SU-DHL-6 (cell line): ENCODE measurements around the gene HEXB.

Experiments
- H2AFZ ChIP-seq: fragments of 200-600 bp; sonication (generic); 2 replicates; pipeline ENCODE4 v1.6.1; 2014; ENCODE audit warnings: low read depth, mild to moderate bottlenecking, moderate library complexity, mixed read lengths, antibody characterized with exemption, low read length; ENCODE audit not compliant: severe bottlenecking
- H3F3A ChIP-seq: fragments of 200-600 bp; shearing (Covaris generic); 2 replicates; pipeline ENCODE4 v1.6.0; 2016; ENCODE audit warnings: antibody characterized with exemption, mild to moderate bottlenecking; ENCODE audit not compliant: insufficient read depth
- H3K27ac ChIP-seq: fragments of 200-600 bp; sonication (generic); 2 replicates; pipeline ENCODE4 v1.5.1; 2016; ENCODE audit warnings: low read depth, mild to moderate bottlenecking, low read length, moderate library complexity, mixed read lengths
- H3K27me3 ChIP-seq: fragments of 200-600 bp; sonication (generic), shearing (Covaris generic); 2 replicates; pipeline ENCODE4 v1.6.0; 2014; ENCODE audit warnings: mild to moderate bottlenecking, low read length
- H3K36me3 ChIP-seq: fragments of 200-600 bp; sonication (generic); 2 replicates; pipeline ENCODE4 v1.6.1; 2014; ENCODE audit warnings: mild to moderate bottlenecking, low read length, mixed read lengths
- H3K4me2 ChIP-seq: fragments of 300-600, 200-600 bp; shearing (Covaris generic), sonication (generic); 2 replicates; pipeline ENCODE4 v1.6.0; 2014; ENCODE audit warnings: low read length, low read depth, mild to moderate bottlenecking; ENCODE audit not compliant: poor library complexity, severe bottlenecking
- H3K4me3 ChIP-seq: fragments of 200-600 bp; sonication (generic); 2 replicates; pipeline ENCODE4 v1.5.1; 2014; ENCODE audit warnings: antibody characterized with exemption, low read length, mild to moderate bottlenecking, mixed read lengths; ENCODE audit not compliant: insufficient read depth, poor library complexity, severe bottlenecking
- H3K79me2 ChIP-seq: fragments of 200-600 bp; sonication (generic); 2 replicates; pipeline ENCODE4 v1.6.1; 2014; ENCODE audit warnings: mild to moderate bottlenecking, low read length, moderate library complexity; ENCODE audit not compliant: insufficient read depth
- H3K9ac ChIP-seq: fragments of 200-600 bp; sonication (generic); 2 replicates; pipeline ENCODE4 v1.7.0; 2014; ENCODE audit warnings: mild to moderate bottlenecking, low read length
- H3K9me2 ChIP-seq: fragments of 200-600 bp; sonication (generic); replicated peaks from 2 replicates; pipeline ENCODE4 v1.6.1; 2014; ENCODE audit warnings: low read length; ENCODE audit not compliant: insufficient read depth
- H3K9me3 ChIP-seq: fragments of 200-600 bp; sonication (generic); 2 replicates; pipeline ENCODE4 v1.6.1; 2014; ENCODE audit warnings: low read length, mixed read lengths; ENCODE audit not compliant: insufficient read depth
- H4K20me1 ChIP-seq: fragments of 200-600 bp; sonication (generic); 2 replicates; pipeline ENCODE4 v1.6.1; 2014; ENCODE audit warnings: low read depth, mild to moderate bottlenecking, antibody characterized with exemption, low read length, moderate library complexity, mixed read lengths
- EZH2phosphoT487 ChIP-seq: fragments of 200-600 bp; sonication (generic), shearing (Covaris generic); conservative IDR thresholded peaks from 2 replicates; pipeline ENCODE4 v1.6.1; 2018; ENCODE audit warnings: mild to moderate bottlenecking, antibody characterized with exemption, low read length, moderate library complexity, mixed read lengths
- TF ChIP-seq, protein P1 (sequence below): fragments of 200-600 bp; sonication (generic); IDR thresholded peaks from one replicate; pipeline ENCODE4 v1.5.1; 2017; ENCODE audit warnings: antibody characterized with exemption, mild to moderate bottlenecking, low read length, moderate library complexity; ENCODE audit not compliant: insufficient read depth, poor library complexity, severe bottlenecking

HEXB gene

DNA sequence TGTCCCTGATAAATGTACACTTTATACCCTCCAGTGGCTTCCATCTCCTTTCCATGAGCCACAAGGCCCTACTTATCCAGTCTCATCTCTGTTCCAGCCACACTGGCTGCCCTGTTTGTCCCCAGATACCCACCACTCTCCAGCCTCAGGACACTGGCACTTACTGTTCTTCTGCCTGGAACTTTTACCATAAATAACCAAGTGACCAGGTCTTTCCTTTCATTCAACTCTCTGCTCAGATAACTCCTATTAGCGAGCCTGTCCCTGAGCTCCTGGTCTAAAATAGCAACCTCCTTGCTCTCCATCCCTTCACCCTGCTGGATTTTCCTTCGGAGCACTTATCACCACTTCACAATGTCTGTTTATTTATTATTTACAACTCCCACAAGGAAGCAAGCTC is 27.9 kb upstream of the HEXB start:
- Histone ChIP-seq H3F3A (no peaks in the 10 kb centered on the region), H3K4me3 (no peak overlapping the region), H3K27ac (no peak overlapping the region), H3K27me3 (no peaks in the 10 kb centered on the region), H4K20me1 (no peaks in the 10 kb centered on the region), H3K4me2 (no peak overlapping the region), H3K36me3 (no peaks in the 10 kb centered on the region), H3K9me3 (no peaks in the 10 kb centered on the region), H2AFZ (no peak overlapping the region), H3K9ac (no peak overlapping the region), H3K9me2 (no peaks in the 10 kb centered on the region), H3K79me2 (no peaks in the 10 kb centered on the region)
- TF ChIP-seq, protein P1, sequence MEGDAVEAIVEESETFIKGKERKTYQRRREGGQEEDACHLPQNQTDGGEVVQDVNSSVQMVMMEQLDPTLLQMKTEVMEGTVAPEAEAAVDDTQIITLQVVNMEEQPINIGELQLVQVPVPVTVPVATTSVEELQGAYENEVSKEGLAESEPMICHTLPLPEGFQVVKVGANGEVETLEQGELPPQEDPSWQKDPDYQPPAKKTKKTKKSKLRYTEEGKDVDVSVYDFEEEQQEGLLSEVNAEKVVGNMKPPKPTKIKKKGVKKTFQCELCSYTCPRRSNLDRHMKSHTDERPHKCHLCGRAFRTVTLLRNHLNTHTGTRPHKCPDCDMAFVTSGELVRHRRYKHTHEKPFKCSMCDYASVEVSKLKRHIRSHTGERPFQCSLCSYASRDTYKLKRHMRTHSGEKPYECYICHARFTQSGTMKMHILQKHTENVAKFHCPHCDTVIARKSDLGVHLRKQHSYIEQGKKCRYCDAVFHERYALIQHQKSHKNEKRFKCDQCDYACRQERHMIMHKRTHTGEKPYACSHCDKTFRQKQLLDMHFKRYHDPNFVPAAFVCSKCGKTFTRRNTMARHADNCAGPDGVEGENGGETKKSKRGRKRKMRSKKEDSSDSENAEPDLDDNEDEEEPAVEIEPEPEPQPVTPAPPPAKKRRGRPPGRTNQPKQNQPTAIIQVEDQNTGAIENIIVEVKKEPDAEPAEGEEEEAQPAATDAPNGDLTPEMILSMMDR = no peak
- TF ChIP-seq EZH2phosphoT487 = no peak

DNA sequence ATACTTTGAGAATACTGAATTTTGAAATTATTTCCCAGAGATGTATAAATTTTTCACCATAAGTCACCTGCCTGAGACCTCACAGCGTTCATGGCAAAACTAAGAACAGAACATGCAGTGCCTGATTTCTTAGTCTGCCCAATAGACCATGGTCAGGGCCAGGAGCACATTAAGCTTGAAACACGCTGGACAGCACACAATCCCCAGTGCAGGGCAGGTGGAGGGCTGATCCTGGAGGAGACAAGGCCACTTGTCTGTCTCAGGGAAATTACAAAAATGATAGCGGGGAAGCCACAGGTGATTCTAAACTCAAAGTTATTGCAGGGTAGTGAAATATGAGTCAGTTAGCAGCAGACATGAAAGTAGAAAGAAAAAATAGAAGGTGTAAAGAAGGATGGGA is 25.9 kb upstream of the HEXB start:
- TF ChIP-seq EZH2phosphoT487 = no peak
- TF ChIP-seq, protein P1 = no peak
- Histone ChIP-seq H3K9me2 (no peaks in the 10 kb centered on the region), H3K27me3 (no peaks in the 10 kb centered on the region), H3K9ac (no peak overlapping the region), H3K36me3 (no peaks in the 10 kb centered on the region), H3K4me3 (no peak overlapping the region), H4K20me1 (no peaks in the 10 kb centered on the region), H3K4me2 (no peak overlapping the region), H3K27ac (no peak overlapping the region), H3K79me2 (no peaks in the 10 kb centered on the region), H2AFZ (no peak overlapping the region), H3F3A (no peaks in the 10 kb centered on the region), H3K9me3 (no peaks in the 10 kb centered on the region)

DNA sequence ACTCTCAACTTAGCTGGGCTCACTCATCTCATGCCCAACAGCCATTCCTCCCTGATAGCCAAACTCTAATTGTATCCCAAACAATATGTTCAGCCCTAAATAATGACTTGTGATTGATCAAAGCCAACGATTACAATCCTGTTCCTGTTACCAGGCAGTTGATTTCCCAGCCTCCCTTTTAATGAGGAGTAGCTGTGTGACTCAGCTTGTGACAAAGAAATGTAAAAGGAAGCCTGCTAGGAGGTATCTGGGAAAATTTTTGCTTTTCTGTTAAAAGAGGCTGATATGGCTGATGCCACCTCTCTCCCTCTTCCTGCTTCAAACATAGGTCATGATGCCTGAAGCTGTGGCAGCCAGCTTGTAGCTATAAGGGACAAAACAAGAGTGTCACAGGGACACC is 24.9 kb upstream of the HEXB start:
- Histone ChIP-seq H3K9me2 (no peaks in the 10 kb centered on the region), H3K36me3 (no peaks in the 10 kb centered on the region), H3K27ac (no peak overlapping the region), H3K27me3 (no peaks in the 10 kb centered on the region), H3K4me3 (no peak overlapping the region), H2AFZ (no peak overlapping the region), H3K79me2 (no peaks in the 10 kb centered on the region), H3K4me2 (no peak overlapping the region), H3K9ac (no peak overlapping the region), H3F3A (no peaks in the 10 kb centered on the region), H3K9me3 (no peaks in the 10 kb centered on the region), H4K20me1 (no peaks in the 10 kb centered on the region)
- TF ChIP-seq, protein P1 = no peak
- TF ChIP-seq EZH2phosphoT487 = no peak
